Endothelial cell of umbilical vein (primary cell): Measurements from ENCODE around the gene STK32C. TPM values are rescaled to one million over a fixed set of nuclear protein-coding genes. Genes with fewer than 3 reads are reported as not detected.

Experiments used
- BruUV-seq: library from RNA; stranded (reverse); fragments of 400-500 nt; replicated peaks from 2 replicates; lab custom pipeline; 2021; lab: Mats Ljungman, UMichigan
- CTCF ChIA-PET: fragments of 300-600, 350-600 bp; sonication (Branson Sonifier 250); formaldehyde crosslinking; loops from one replicate; lab custom pipeline; 2021; ENCODE audit warnings: antibody characterized with exemption, inconsistent platforms; lab: Charles Lee
- POLR2A ChIA-PET: fragments of 300-600, 350-600 bp; sonication (Branson Sonifier 250); formaldehyde crosslinking; loops from one replicate; lab custom pipeline; 2021; ENCODE audit warnings: antibody characterized with exemption, inconsistent platforms; lab: Charles Lee
- DNase-seq: peaks from one replicate; pipeline ENCODE4 v3.0.0-alpha.2; 2011; ENCODE audit warnings: low read depth, low spot score
- FAIRE-seq: peaks from 2 replicates; lab custom pipeline; 2011; peaks lifted over from hg19 to GRCh38; lab: Jason Lieb, UNC
- H2AFZ ChIP-seq: 2 replicates; pipeline ENCODE4 v1.6.0; 2012; ENCODE audit warnings: low read depth, low read length, control low read depth, inconsistent platforms
- H3K27ac ChIP-seq: 2 replicates; pipeline ENCODE4 v1.5.1; 2011; ENCODE audit warnings: low read depth, mild to moderate bottlenecking, control low read depth, low read length, moderate library complexity; ENCODE audit not compliant: insufficient read depth
- H3K27me3 ChIP-seq, 2 experiments: 2 replicates each; pipeline versions ENCODE4 v1.6.0 to v1.6.1; 2011; ENCODE audit warnings: low read length in 2 of 2, mixed read lengths in 1 of 2; ENCODE audit not compliant: control insufficient read depth in 2 of 2, insufficient read depth in 2 of 2
- H3K36me3 ChIP-seq, 2 experiments: 2 replicates in 1 of 2; 3 replicates in 1 of 2; pipeline ENCODE4 v1.5.1; 2011; ENCODE audit warnings: low read length in 2 of 2, mild to moderate bottlenecking in 1 of 2, moderate library complexity in 1 of 2; ENCODE audit not compliant: control insufficient read depth in 2 of 2, insufficient read depth in 2 of 2; ENCODE audit errors: extremely low read depth in 1 of 2
- H3K4me1 ChIP-seq: 3 replicates; pipeline ENCODE4 v1.5.1; 2011; ENCODE audit warnings: mild to moderate bottlenecking, low read length; ENCODE audit not compliant: control insufficient read depth, insufficient read depth; ENCODE audit errors: extremely low read depth
- H3K4me2 ChIP-seq: 2 replicates; pipeline ENCODE4 v1.6.1; 2011; ENCODE audit warnings: low read length, control low read depth, mixed read lengths; ENCODE audit not compliant: insufficient read depth
- H3K4me3 ChIP-seq, 3 experiments: fragments of 200-600 bp in 1 of 3; sonication (generic), shearing (Covaris generic) in 1 of 3; replicated peaks in 1 of 3; 2 replicates each; pipeline ENCODE4 v1.5.1; 2011 to 2016; ENCODE audit warnings: control low read depth in 3 of 3, low read length in 3 of 3, mild to moderate bottlenecking in 2 of 3, inconsistent platforms in 1 of 3, low read depth in 1 of 3, moderate library complexity in 1 of 3; ENCODE audit not compliant: insufficient read depth in 1 of 3
- H3K79me2 ChIP-seq: 2 replicates; pipeline ENCODE4 v1.6.0; 2012; ENCODE audit warnings: low read length, inconsistent platforms; ENCODE audit not compliant: control insufficient read depth, insufficient read depth
- H3K9ac ChIP-seq: replicated peaks from 2 replicates; pipeline ENCODE3; 2011; ENCODE audit warnings: low read length, control low read depth; ENCODE audit not compliant: insufficient read depth; ENCODE audit errors: extremely low read depth
- H3K9me1 ChIP-seq: replicated peaks from 3 replicates; pipeline ENCODE4 v1.6.0; 2011; ENCODE audit warnings: mild to moderate bottlenecking, low read length; ENCODE audit not compliant: control insufficient read depth, insufficient read depth; ENCODE audit errors: extremely low read depth
- H3K9me3 ChIP-seq: replicated peaks from 2 replicates; pipeline ENCODE4 v1.5.1; 2012; ENCODE audit warnings: low read length, inconsistent platforms; ENCODE audit not compliant: control insufficient read depth, insufficient read depth
- H4K20me1 ChIP-seq: replicated peaks from 2 replicates; pipeline ENCODE3; 2011; ENCODE audit warnings: mild to moderate bottlenecking, low read length; ENCODE audit not compliant: control insufficient read depth, insufficient read depth; ENCODE audit errors: extremely low read depth
- CTCF ChIP-seq, 2 donors: IDR thresholded peaks; 1 replicate in 1 of 2; 2 replicates in 1 of 2; pipeline ENCODE4 v1.5.1; 2011; ENCODE audit warnings: low read length in 2 of 2, mild to moderate bottlenecking in 2 of 2, moderate library complexity in 2 of 2, control low read depth in 1 of 2, inconsistent platforms in 1 of 2, low read depth in 1 of 2; ENCODE audit not compliant: insufficient read depth in 1 of 2; ENCODE audit errors: extremely low read depth in 1 of 2
- EZH2 ChIP-seq: IDR thresholded peaks from 2 replicates; pipeline ENCODE4 v1.6.1; 2012; ENCODE audit warnings: borderline replicate concordance, low read depth, mild to moderate bottlenecking, moderate library complexity, low read length, inconsistent platforms; ENCODE audit not compliant: severe bottlenecking
- FOS ChIP-seq: IDR thresholded peaks from 2 replicates; pipeline ENCODE4 v1.6.1; 2011; ENCODE audit warnings: mild to moderate bottlenecking, low read length, moderate library complexity, borderline replicate concordance; ENCODE audit not compliant: insufficient read depth
- GATA2 ChIP-seq: IDR thresholded peaks from 2 replicates; pipeline ENCODE4 v1.7.0; 2011; ENCODE audit warnings: low read depth, mild to moderate bottlenecking, moderate library complexity, mixed read lengths, low read length; ENCODE audit not compliant: insufficient read length, insufficient read depth
- JUN ChIP-seq: IDR thresholded peaks from 2 replicates; pipeline ENCODE4 v1.6.1; 2011; ENCODE audit warnings: borderline replicate concordance, low read depth; ENCODE audit not compliant: insufficient read length, insufficient read depth
- MAX ChIP-seq: IDR thresholded peaks from 2 replicates; pipeline ENCODE4 v1.6.1; 2011; ENCODE audit not compliant: insufficient read depth, insufficient read length
- MYC ChIP-seq: IDR thresholded peaks from one replicate; pipeline ENCODE4 v1.6.1; 2011; ENCODE audit warnings: mild to moderate bottlenecking, low read depth, low read length
- POLR2A ChIP-seq: IDR thresholded peaks from 2 replicates; pipeline ENCODE4 v1.6.1; 2012; ENCODE audit warnings: low read depth, mild to moderate bottlenecking, control low read depth, low read length
- POLR2AphosphoS5 ChIP-seq: IDR thresholded peaks from 2 replicates; pipeline ENCODE4 v1.6.1; 2012; ENCODE audit warnings: low read depth, mild to moderate bottlenecking, control low read depth, low read length, moderate library complexity; ENCODE audit not compliant: insufficient read depth
- dilution Hi-C: fragments of 300-500 bp; cut with MboI; formaldehyde crosslinking; loops from one replicate; pipeline ENCODE4 v1.15.0; 2019; ENCODE audit warnings: low sequenced_read_pairs; ENCODE audit not compliant: extremely low pct_ligation_motif_present
- intact Hi-C: fragments of 100-400 bp; cut with micrococcal nuclease; formaldehyde crosslinking; loops from one replicate; pipeline ENCODE4 v1.10.0; 2022
- polyA plus RNA-seq, 4 experiments: library from polyadenylated mRNA; depleted of rRNA in 3 of 4; stranded (reverse) in 3 of 4; unstranded in 1 of 4; fragments of >200 nt; gene quantifications; 2 replicates each; pipeline versions ENCODE4 v1.2.1 to v1.2.3, GENCODE V29; 2011 to 2012; ENCODE audit warnings: missing spikeins in 1 of 4
- total RNA-seq: library from RNA; stranded (reverse); gene quantifications from 2 replicates; pipeline ENCODE4 v1.2.3, GENCODE V29; 2021

Gene STK32C
- total and polyA plus RNA-seq, 2 donors (not counting 3 experiments of a cell fraction or from before 2014, with no cell fraction given), result 5.4 to 14.1 TPM

GRCh38 chr10:132328106-132328505, 20.4 kb upstream of the STK32C start:
- H3K9me3 ChIP-seq, result no peaks in the 10 kb centered on the region
- no TSS peak for BruUV-seq
- TF ChIP-seq CTCF (IDR thresholded peaks at IDR 0.05; ENCODE audit: extremely low read depth in 1 of 2, insufficient read depth in 1 of 2, low read depth in 1 of 2, low read length in 2 of 2) (no peak), POLR2AphosphoS5 (no peak), EZH2 (no peak), MAX (no peak)
- CTCF ChIA-PET, result no interaction called here
- peaks cover 42% of the 10 kb centered on the region for H3K79me2 ChIP-seq
- no peak overlapping the region for H3K4me2 ChIP-seq
- intact Hi-C loops (no loop called here), dilution Hi-C loops (no loop called here)
- no peak overlapping the region for H3K9ac ChIP-seq
- DNase-seq, result no peak
- H3K36me3 ChIP-seq, result no peaks in the 10 kb centered on the region
- no peak overlapping the region for H3K27ac ChIP-seq
- no peak overlapping the region for H3K4me3 ChIP-seq
- FAIRE-seq, result no peak
- H3K9me1 ChIP-seq, result no peaks in the 10 kb centered on the region
- no peak overlapping the region for H2AFZ ChIP-seq
- H4K20me1 ChIP-seq, result no peaks in the 10 kb centered on the region
- no peaks in the 10 kb centered on the region for H3K27me3 ChIP-seq
- POLR2A ChIA-PET, result no interaction called here
- peaks cover 20% of the 10 kb centered on the region for H3K4me1 ChIP-seq

GRCh38 chr10:132326925-132327324, 19.2 kb upstream of the STK32C start:
- Histone ChIP-seq H2AFZ (no peak overlapping the region), H3K27me3 (no peaks in the 10 kb centered on the region), H3K4me3 (no peak overlapping the region), H3K9ac (no peak overlapping the region), H3K9me3 (no peaks in the 10 kb centered on the region), H3K9me1 (no peaks in the 10 kb centered on the region), H3K36me3 (no peaks in the 10 kb centered on the region), H3K4me1 (peaks cover 13% of the 10 kb centered on the region), H3K79me2 (peaks cover 42% of the 10 kb centered on the region), H4K20me1 (no peaks in the 10 kb centered on the region), H3K27ac (no peak overlapping the region), H3K4me2 (no peak overlapping the region)
- POLR2A ChIA-PET, result no interaction called here
- intact Hi-C loops (no loop called here), dilution Hi-C loops (no loop called here)
- BruUV-seq, result no TSS peak
- CTCF ChIA-PET, result no interaction called here
- FAIRE-seq (no peak), DNase-seq (no peak)
- no peak for TF ChIP-seq MYC
- no peak for TF ChIP-seq MAX
- no peak for TF ChIP-seq CTCF (IDR thresholded peaks at IDR 0.05; ENCODE audit: extremely low read depth in 1 of 2, insufficient read depth in 1 of 2, low read depth in 1 of 2, low read length in 2 of 2)
- TF ChIP-seq EZH2, result no peak
- TF ChIP-seq POLR2AphosphoS5, result no peak
- no peak for TF ChIP-seq FOS
- no peak for TF ChIP-seq POLR2A
- no peak for TF ChIP-seq JUN
- no peak for TF ChIP-seq GATA2
